SIG-M5 treated with dmso at 0.1 percent for 504 hours (cell line): ENCODE results near the gene RIPPLY3.
"Not testable (repeated sequence)": the region's sequence is repeated elsewhere in the genome, so short reads cannot be mapped to it uniquely, and the experiment has no call there.

Experiments
- DNase-seq: peaks from one replicate; lab custom pipeline; 2025; ENCODE audit not compliant: unreplicated experiment; lab: John Stamatoyannopoulos, UW

Gene RIPPLY3

DNA sequence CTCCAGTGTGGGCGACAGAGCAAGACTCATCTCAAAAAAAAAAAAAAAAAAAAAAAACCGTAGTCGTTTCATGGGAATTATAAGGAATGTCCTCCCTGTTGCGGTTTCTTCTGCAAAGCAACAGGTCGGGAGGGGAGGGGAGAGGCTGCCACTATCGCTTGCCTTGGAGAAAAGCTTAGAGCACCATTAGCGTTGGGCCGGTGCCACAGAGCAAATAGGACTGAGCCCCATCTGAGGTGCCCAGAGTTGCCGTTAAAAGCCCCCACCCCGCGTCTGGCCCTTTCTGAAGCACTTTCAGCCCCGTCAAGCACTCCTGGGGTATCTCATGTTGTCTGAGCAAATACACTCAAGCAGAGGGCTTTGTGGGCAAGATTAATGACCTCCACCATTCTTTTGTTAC is 2.2 kb downstream of the RIPPLY3 start:
- DNase-seq = no peak

DNA sequence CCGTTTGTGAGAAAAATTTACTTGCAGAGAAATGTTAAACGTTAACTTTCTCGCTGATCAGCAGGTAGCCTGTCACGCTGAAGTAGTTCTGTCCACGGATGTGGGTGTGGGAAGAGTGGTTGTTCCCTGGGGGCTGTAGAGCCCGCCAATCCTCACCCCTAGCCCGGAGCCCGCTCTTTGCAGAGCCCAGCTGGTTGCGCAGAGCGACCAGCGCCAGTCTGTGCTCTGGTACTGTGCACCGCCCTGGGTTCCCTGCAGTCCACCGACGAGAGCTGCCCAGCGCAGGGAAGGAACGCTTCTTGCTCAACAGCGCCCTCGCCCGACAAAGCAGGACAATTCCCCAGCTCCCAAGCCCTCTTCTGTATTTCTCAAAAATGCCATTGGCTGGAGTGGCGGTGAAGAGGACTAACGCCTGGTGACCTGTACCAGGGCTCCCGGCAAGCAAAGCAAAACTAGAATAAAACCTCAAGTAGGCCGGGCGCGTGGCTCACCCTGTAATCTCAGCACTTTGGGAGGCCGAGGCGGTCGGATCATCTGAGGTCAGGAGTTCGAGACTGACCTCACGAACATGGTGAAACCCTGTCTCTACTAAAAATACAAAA is 3.3 kb downstream of the RIPPLY3 start:
- DNase-seq = peak; percentile 87

DNA sequence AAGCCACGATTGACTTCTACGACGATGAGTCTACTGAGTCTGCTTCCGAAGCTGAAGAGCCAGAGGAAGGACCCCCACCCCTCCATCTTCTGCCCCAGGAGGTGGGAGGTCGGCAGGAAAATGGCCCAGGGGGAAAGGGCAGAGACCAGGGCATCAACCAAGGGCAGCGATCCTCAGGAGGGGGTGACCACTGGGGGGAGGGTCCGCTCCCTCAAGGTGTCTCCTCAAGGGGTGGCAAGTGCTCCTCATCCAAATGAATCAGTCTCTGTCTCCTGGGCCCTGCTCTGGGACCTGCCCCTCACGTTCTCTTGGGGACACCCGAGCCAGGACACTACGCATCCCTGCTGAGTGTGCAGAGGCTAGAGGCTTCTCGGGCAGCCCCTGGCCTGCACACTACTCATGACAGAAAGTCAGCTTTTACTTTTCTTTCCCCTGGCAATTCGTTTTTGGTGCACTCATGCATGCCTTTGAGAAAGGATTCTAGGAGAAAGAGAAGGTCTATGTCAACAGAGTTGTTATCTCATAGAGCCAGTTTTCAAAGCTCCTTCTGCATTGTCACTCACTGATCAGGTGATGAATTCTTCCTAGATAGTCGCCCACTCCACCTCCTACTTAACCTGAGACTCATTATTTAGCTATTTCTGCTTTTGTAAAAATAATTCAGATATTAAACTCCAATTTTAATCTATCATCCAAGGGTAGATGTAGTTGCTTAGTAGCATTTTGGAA is 11.6 kb downstream of the RIPPLY3 start:
- DNase-seq = no peak

DNA sequence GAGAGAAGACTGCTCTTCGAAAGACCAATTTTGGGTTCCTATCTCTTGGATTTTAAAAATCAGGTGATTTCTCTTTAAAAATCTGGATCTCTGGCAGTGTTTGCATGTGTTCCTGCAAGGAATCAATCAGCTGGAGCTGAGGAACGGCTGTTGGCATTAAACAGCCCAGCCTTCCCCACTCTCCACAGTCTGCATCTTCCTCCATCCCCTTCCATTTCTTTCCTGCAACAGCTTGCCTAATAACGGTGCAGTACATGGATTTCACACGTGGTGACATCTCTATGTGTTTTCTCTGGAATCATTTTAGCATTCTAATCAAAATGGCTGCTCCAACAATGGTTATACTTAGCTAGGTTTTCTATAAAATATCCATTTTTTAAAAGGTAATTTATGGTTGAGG is 20.0 kb downstream of the RIPPLY3 start:
- no peak for DNase-seq

DNA sequence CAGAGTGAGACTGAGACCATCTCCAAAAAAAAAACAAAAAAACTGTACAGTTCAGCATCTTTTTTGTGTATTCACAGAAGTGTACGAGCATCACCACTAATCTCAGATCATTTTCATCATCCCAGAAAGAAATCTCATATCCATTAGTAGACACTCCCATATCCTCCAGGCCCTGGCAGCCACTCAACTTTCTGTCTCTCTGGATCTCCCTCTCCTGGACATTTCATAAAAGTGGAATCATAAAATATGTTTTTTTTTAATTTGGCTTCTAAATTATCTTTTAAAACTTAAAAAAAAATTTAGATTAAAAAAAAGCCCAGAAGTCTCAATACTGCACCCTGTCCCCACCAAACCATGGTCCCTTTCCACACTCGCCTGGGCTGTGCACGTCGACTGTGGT is 22.1 kb downstream of the RIPPLY3 start:
- no peak for DNase-seq

DNA sequence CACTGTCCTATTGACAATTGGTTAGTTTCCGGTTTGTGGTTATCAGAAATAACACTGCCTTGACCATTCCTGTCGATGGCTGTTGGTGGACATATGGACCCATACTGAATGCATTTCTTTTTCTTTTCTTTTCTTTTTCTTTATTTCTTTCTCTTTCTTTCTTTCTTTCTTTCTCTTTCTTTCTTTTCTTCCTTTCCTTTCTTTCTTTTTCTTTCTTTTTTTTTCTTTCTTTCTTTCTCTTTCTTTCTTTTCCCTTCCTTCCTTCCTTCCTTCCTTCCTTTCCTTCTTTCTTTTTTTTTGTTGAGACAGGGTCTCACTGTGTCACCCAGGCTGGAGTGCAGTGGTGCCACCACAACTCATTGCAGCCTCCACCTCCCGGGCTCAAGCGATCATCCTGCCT is 24.4 kb downstream of the RIPPLY3 start:
- DNase-seq = no peak

DNA sequence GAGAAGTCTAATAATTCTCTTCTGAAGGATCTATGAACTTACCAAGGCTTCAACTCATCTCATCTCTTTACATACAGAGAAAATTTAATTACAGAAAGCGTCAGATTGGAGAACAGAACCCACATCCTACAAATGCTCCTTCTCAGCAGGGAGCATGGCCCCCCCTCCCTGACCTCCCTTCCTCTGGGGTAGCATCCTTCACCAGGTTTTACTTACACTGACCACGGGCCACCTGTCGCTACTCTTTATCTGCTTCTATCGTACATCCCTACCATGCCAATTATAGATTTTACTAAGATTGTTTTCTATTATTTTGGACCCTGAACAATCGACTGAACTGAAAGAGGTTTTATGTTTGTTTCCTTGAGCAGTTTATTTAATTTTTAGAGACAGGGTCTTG is 25.8 kb downstream of the RIPPLY3 start:
- no peak for DNase-seq

DNA sequence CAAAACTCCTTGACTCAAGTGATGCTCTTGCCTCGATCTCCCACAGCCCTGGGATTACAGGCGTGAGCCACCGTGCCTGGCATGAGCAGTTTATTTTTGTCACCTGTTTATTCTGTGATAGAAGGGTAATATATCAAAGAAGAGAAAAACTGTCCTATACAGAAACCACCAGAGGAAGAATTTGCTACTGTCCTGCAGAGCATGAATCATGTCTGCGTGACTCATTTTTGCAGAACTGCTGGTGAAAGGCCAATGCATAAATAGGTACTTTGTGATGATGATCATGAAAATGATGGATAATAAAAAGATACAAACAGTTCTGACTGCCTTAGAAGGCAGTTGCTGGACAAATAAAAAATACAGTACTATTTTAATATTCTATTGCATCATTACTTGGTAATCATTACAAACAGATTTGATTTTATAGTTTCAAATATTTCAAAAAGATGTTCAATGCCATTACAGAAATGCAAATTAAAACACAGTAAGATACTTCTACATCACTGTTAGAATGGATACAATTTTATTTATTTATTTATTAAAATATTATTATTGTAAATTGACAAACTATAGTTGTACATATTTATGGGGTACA is 26.5 kb downstream of the RIPPLY3 start:
- no peak for DNase-seq

DNA sequence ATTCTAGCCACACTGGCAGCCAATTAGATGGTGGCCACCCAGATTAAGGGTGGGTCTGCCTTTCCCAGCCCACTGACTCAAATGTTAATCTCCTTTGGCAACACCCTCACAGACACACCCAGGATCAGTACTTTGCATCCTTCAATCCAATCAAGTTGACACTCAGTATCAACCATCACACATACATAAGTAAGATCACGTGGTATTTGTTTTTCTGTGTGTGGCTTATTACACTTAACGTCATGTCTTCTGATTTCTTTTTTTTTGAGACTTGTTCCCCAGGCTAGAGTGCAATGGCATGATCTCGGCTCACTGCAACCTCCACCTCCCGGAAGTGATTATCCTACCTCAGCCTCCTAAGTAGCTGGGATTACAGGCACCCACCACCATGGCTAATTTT is 27.9 kb downstream of the RIPPLY3 start:
- not testable (repeated sequence) for DNase-seq

DNA sequence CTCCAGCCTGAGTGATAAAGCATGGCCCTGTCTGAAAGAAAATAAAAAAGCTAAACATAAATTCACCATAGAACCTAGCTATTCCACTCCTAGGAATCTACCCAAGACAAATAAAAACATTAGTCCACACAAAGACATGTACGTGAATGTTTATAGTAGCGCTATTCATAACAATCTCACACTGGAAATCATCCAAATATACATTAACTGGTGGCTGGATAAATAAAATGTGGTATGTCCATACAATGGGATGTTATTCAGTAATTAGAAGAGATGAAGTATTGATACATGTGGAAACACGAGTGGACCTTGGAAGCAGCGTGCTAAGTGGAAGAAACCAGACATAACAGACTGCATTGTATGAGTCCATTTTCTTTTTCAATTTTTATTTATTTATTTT is 29.7 kb downstream of the RIPPLY3 start:
- no peak for DNase-seq

DNA sequence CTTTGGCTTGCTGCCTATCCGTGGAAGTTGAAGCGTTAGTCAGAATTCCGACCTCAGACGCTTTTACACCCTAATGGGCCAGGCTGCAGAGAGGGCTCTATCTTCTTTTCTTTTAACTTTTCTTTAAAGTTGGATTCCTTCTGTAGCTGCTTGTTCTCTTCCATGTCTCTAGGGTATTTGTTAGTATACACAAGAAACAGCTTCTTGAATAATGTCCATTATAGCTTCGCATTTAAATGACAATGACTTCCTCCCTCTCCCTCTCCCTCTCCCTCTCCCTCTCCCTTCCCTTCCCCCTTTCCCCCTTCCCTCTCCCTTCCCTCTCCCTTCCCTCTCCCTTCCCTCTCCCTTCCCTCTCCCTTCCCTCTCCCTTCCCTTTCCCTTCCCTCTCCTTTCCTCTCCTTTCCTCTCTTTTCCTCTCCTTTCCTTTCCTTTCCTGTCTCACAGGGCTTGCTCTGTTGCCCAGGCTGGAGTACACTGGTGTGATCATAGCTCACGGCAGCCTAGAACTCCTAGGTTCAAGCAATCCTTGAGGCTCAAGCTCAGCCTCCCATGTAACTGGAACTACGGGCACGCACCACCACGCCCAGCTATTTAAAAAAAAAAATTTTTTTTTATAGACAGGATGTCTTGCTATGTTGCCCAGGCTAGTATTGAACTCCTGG is 33.0 kb downstream of the RIPPLY3 start:
- no peak for DNase-seq

DNA sequence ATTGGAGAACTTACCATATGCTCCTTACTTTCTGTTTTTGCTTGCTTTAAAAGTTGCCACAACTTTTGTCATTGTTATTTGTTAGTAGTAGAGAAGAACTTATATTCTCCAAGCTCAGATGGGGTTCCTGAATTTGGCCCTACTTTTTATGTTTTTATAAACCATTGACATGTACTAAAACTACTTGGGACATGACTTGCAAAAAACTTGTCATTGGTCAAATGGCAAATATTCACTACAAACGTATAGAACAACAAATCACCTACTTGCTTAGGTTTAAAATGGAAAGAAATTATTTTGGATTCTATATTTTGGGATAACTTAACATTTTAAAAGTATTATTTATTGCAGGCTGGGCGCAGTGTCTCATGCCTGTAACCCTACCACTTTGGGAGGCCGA is 33.7 kb downstream of the RIPPLY3 start:
- no peak for DNase-seq

DNA sequence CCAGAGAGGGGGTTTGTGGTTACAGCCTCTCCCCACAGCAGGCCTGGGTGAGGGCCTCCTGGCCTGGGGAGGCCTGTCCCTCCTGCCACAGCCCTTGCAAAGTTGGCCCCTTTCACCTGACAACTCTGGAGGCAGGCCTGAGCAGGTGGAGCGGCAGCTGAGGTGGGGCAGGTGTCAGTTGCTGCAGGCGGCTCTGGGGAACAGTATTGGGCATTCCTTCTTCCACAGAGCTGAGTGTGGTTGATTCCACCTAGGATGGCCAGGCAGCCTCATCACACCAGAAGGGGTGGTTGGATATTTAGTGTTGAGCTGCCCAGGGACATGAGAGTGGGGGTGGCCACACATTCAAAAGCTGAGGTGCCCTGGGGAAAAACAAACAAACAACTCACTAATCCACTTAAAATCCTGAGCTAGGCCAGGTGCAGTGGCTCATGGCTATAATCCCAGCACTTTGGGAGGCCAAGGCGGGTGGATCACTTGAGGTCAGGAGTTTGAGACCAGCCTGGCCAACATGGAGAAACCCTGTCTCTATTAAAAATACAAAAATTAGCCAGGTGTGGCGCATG is 35.3 kb downstream of the RIPPLY3 start:
- no peak for DNase-seq

DNA sequence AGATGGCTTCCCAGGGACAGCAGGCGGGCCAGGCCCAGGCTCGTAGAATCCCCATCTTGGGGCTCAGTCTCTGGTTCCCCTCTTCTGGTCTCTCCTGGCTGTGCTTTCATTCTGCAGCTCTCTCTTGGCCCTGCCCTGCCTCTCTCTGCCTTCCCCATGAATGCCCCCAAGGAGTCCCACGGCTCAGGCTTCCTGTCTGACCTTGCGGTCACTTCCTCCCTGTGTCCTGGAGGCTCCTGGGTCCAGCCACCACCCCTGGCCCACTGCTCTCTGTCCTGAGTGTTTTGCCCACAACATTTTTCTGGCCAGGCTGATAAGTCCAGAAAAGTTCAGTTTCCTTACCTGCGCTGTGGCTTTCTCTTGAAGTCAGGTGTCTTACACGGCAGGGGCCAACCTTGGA is 37.3 kb downstream of the RIPPLY3 start:
- DNase-seq = no peak

DNA sequence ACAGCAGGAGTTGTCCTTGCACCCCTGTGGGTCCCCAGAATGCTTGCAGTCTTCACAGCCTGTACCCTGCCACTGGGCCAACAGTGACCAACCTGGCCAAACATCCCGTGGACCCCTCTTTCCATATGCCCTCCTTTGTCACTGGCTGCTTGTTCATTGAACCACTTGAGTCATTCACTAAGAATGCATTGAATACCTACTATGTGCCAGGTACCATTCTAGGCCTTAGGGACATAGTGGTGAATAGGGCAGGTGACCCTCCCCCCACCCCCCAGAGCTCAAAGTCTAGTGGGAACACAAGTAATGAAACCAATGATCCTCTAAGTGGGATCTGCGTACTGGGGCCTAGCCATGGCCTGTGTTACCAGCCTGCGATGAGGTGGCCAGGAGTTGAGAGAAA is 38.1 kb downstream of the RIPPLY3 start:
- DNase-seq = no peak

DNA sequence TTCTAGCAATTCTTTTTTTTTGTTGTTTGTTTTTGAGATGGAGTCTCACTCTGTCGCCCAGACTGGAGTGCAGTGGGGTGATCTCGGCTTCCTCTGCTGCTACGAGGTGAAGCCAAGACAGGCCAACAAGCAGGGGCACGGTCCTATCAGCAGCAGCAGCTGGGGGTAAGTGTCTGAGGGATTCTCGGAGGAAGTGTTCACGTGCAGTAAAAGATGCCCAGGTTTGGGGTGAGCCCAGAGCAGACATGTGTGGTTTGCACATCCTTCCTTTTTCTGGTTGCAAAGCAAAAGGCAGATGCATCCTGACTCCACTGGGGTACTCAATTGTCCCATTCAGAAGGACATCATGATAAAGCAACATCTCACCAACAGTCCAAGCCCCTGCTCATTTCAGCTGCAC is 38.6 kb downstream of the RIPPLY3 start:
- DNase-seq = peak; percentile 55

DNA sequence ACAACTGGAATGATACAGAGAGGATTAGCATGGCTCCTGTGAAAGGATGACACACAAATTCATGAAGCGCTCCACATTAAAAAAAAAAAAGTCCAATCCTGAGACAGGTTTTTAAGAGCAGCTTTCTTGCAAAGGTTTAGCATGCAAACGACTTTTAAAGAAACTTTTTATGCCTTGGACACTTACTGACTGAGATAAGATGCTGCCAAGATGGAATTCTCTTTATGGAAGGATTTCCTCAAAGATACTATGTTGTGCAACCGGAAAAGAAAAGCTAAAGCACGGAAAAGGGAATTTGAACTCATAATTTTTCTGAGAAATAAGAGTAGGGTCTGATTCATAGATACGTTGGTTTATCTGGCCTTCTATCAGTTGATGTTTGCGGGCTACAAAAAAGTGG is 39.1 kb downstream of the RIPPLY3 start:
- DNase-seq = no peak

DNA sequence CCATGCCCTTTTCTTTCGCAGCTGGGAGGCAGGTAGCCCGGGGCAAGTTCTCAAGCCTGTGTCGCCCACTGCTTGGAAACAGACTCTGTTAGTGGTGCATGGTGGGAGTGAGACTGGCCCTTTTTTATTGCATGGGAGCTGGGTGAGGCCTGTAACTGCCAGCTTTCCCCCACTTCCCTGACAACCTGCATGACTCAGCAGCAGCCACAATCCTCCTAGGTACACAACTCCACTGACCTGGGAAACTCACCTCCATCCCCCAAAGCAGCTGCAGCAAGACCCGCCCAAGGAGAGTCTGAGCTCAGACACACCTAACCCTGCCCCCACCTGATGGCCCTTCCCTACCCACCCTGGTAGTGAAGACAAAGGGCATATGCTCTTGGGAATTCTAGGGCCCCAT is 40.6 kb downstream of the RIPPLY3 start:
- no peak for DNase-seq

DNA sequence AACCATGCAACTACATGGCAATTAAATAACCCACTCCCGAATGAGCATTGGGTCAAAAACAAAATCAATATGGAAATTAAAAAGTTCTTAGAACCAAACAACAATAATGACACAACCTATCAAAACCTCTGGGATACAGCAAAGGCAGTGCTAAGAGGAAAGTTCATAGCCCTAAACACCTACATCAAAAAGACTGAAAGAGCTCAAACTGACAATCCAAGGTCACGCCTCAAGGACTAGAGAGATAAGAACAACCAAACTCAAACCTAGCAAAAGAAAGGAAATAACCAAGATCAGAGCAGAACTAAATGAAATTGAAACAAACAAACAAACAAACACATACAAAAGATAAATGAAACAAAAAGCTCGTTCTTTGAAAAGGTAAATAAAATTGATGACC is 43.2 kb downstream of the RIPPLY3 start:
- not testable (repeated sequence) for DNase-seq

DNA sequence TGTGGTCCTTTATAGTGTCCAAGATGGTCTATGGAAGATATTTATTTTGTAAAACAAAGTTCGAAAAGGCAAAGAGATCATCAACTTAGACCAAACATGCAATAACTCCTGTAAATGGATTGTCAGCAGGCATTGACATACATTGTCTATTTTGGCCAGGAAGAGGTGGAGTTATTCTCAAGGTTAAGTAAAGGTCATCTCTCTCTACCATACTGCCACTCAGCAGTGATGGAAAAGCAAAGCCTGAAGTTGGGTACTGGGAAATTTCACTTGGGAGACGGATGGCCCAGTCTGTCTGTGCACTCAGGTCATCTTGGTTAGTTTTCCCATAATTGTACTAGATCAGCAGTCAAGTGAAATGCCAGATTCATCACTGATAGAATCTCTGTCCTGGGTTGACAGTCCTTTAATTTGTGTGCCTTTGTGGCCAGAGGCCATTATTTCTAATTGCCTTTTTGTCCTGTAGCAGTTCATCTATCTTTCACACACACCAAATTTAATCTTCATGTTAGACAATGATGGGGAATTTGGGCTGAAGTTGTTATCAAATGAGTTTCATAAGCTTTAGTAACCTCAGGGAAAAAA is 48.9 kb downstream of the RIPPLY3 start:
- no peak for DNase-seq

DNA sequence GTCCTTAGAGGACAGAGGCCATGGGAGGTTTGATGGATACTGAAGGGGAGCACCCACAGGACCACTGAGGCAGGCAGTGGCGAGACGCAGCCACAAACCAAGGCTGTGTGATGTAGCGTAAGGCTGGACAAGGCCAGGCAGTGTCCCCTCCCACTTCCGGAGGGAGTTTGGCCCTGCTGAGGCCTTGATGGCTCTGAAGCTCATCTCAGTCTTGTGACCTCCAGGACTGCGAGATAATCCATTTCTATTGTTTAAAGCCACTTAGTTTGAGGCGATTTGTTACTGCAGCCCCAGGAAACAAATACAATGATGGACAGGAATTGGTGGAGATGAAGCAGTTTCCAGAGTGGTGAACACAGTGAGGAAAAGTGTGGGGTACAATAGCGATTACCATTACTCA is 51.1 kb downstream of the RIPPLY3 start:
- DNase-seq = no peak
